Measurements from ENCODE around the gene LYL1. TPM values are rescaled to one million over a fixed set of nuclear protein-coding genes. Genes with fewer than 3 reads are reported as not detected.

LYL1 gene
- total and polyA plus RNA-seq, 9 of the 15 experiments (the other 6 are each of a cell fraction or from before 2014, with no cell fraction given) = 1.3 to 266 (median 34.0) TPM

- TF ChIP-seq, protein P1, sequence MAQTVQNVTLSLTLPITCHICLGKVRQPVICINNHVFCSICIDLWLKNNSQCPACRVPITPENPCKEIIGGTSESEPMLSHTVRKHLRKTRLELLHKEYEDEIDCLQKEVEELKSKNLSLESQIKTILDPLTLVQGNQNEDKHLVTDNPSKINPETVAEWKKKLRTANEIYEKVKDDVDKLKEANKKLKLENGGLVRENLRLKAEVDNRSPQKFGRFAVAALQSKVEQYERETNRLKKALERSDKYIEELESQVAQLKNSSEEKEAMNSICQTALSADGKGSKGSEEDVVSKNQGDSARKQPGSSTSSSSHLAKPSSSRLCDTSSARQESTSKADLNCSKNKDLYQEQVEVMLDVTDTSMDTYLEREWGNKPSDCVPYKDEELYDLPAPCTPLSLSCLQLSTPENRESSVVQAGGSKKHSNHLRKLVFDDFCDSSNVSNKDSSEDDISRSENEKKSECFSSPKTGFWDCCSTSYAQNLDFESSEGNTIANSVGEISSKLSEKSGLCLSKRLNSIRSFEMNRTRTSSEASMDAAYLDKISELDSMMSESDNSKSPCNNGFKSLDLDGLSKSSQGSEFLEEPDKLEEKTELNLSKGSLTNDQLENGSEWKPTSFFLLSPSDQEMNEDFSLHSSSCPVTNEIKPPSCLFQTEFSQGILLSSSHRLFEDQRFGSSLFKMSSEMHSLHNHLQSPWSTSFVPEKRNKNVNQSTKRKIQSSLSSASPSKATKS (CRISPR knock-in tag; IDR thresholded peaks at IDR 0.05) = no peak
- TF ChIP-seq ZNF311 (CRISPR knock-in tag; IDR thresholded peaks at IDR 0.05) (no peak), POLR3A (IDR thresholded peaks at IDR 0.05; ENCODE audit: borderline replicate concordance, extremely low read depth, insufficient read depth, insufficient read length) (no peak), ZNF354B (CRISPR knock-in tag; IDR thresholded peaks at IDR 0.05) (no peak), ZNF696 (CRISPR knock-in tag; conservative IDR thresholded peaks at IDR 0.05) (no peak), SLC30A9 (CRISPR knock-in tag; IDR thresholded peaks at IDR 0.05) (no peak), SMAD4 (CRISPR knock-in tag; conservative IDR thresholded peaks at IDR 0.05) (peak; percentile 89), ERF (CRISPR knock-in tag; IDR thresholded peaks at IDR 0.05) (no peak), CBX8 (IDR thresholded peaks at IDR 0.05; ENCODE audit: borderline replicate concordance, extremely low read depth, low read depth, low read length, poor library complexity, severe bottlenecking) (no peak), ATF1 (CRISPR knock-in tag; IDR thresholded peaks at IDR 0.05) (no peak), ATF1 (tag; IDR thresholded peaks at IDR 0.05) (peak; percentile 40; the same call in 1 of the 2 replicates), RB1 (IDR thresholded peaks at IDR 0.05; ENCODE audit: low read depth) (peak; percentile 68; the same call in 1 of the 2 replicates), TBL1XR1 (IDR thresholded peaks at IDR 0.05; ENCODE audit: low read length in 2 of 2) (peak in 1 of 2 experiments; percentile 61; a peak in 1 of 4 replicates), MCM5 (IDR thresholded peaks at IDR 0.05; ENCODE audit: low read depth) (no peak), SAFB2 (IDR thresholded peaks at IDR 0.05; ENCODE audit: borderline replicate concordance, low read depth, low read length, severe bottlenecking) (no peak)
- TF ChIP-seq, protein P2, sequence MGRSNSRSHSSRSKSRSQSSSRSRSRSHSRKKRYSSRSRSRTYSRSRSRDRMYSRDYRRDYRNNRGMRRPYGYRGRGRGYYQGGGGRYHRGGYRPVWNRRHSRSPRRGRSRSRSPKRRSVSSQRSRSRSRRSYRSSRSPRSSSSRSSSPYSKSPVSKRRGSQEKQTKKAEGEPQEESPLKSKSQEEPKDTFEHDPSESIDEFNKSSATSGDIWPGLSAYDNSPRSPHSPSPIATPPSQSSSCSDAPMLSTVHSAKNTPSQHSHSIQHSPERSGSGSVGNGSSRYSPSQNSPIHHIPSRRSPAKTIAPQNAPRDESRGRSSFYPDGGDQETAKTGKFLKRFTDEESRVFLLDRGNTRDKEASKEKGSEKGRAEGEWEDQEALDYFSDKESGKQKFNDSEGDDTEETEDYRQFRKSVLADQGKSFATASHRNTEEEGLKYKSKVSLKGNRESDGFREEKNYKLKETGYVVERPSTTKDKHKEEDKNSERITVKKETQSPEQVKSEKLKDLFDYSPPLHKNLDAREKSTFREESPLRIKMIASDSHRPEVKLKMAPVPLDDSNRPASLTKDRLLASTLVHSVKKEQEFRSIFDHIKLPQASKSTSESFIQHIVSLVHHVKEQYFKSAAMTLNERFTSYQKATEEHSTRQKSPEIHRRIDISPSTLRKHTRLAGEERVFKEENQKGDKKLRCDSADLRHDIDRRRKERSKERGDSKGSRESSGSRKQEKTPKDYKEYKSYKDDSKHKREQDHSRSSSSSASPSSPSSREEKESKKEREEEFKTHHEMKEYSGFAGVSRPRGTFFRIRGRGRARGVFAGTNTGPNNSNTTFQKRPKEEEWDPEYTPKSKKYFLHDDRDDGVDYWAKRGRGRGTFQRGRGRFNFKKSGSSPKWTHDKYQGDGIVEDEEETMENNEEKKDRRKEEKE (IDR thresholded peaks at IDR 0.05; ENCODE audit: borderline replicate concordance in 1 of 2, control insufficient read depth in 1 of 2, low read depth in 2 of 2, low read length in 1 of 2) = no peak
- TF ChIP-seq, protein P3, sequence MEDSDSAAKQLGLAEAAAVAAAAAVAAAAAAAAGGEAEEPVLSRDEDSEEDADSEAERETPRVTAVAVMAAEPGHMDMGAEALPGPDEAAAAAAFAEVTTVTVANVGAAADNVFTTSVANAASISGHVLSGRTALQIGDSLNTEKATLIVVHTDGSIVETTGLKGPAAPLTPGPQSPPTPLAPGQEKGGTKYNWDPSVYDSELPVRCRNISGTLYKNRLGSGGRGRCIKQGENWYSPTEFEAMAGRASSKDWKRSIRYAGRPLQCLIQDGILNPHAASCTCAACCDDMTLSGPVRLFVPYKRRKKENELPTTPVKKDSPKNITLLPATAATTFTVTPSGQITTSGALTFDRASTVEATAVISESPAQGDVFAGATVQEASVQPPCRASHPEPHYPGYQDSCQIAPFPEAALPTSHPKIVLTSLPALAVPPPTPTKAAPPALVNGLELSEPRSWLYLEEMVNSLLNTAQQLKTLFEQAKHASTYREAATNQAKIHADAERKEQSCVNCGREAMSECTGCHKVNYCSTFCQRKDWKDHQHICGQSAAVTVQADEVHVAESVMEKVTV (CRISPR knock-in tag; IDR thresholded peaks at IDR 0.05) = no peak
- TF ChIP-seq, protein P4, sequence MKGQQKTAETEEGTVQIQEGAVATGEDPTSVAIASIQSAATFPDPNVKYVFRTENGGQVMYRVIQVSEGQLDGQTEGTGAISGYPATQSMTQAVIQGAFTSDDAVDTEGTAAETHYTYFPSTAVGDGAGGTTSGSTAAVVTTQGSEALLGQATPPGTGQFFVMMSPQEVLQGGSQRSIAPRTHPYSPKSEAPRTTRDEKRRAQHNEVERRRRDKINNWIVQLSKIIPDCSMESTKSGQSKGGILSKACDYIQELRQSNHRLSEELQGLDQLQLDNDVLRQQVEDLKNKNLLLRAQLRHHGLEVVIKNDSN (CRISPR knock-in tag; IDR thresholded peaks at IDR 0.05) = peak; percentile 72
- TF ChIP-seq, protein P5, sequence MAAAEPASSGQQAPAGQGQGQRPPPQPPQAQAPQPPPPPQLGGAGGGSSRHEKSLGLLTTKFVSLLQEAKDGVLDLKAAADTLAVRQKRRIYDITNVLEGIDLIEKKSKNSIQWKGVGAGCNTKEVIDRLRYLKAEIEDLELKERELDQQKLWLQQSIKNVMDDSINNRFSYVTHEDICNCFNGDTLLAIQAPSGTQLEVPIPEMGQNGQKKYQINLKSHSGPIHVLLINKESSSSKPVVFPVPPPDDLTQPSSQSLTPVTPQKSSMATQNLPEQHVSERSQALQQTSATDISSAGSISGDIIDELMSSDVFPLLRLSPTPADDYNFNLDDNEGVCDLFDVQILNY (CRISPR knock-in tag; IDR thresholded peaks at IDR 0.05) = no peak
Observed at GRCh38 chr19:13051557-13052165, 51.0 kb downstream of the LYL1 start (continued).

Measured in K562 (cell line).